Measurements from ENCODE around the gene ZNF266. TPM values are rescaled to one million over a fixed set of nuclear protein-coding genes. Genes with fewer than 3 reads are reported as not detected.
A peak's percentile ranks its signal among the peaks of the same experiment; 100 is the strongest.

ZNF266 gene
- total RNA-seq, result 10 to 100 TPM; 12.6 to 49.1 (median 35.4) TPM

DNA sequence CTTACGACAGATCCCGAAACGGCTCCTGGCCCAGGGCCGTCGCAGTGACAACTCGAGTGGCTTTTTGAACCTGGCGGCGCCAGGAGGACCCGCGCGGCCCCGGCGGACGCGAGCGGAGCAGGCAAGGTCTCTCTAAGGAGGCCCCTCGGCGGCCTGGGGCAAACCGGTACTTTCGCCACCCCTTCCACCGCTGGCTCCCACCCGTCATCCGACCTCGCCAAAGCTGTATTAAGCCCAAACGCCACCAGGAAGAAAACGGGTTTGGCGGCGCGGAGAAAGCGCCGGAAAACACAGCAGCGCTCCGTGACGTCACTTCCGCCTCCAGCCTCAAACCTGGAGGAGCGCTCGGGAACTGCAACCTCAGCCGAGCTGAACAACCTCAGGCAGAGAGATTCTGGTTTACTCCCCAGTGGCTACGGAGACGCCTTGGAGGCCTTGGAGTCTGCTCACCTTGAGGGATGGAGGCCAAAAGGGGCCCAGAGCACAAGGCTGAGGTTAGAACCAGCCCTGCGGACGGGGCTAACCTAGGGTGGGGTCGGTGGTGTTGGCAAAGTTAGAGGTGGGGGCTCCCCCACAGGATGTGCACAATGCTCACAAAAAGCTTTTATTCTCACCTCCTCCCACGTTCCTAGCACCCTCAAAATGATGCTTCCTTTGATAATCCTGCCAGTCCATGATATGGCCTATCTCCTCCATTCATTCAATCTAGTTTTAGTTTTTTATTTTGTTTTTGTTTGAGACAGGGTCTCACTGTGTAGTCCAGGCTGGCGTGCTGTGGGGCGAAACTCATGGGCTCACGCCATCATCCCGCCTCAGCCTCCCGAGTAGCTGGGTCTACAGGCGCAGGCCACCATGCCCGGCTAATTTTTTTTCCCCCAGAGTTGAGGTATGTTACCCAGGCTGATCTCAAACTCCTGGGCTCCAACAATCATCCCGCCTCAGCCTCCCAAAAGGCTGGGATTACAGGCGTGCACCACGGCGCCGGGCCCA is at the start of gene ZNF266:
Gene ZNF266 (minus strand): TSS at position 295 of the 990 bp plus-strand sequence. CDS start 15,484 bp downstream, outside the sequence.
- peak; percentile 84 to 85 for DNase-seq
- H3K27me3 ChIP-seq, result no peaks in the 10 kb centered on the region
- H3K4me1 ChIP-seq, result no peaks in the 10 kb centered on the region
- H3K4me3 ChIP-seq, result peak within 1 kb of the TSS; percentile 75 to 82
- H3K27ac ChIP-seq, result peak within 1 kb of the TSS; percentile 80 to 90
- H3K9me3 ChIP-seq, result no peaks in the 10 kb centered on the region
- intact Hi-C loops (cut with DNase I; ENCODE audit: low total_unique reads), result no loop called here
- TF ChIP-seq, protein P1, sequence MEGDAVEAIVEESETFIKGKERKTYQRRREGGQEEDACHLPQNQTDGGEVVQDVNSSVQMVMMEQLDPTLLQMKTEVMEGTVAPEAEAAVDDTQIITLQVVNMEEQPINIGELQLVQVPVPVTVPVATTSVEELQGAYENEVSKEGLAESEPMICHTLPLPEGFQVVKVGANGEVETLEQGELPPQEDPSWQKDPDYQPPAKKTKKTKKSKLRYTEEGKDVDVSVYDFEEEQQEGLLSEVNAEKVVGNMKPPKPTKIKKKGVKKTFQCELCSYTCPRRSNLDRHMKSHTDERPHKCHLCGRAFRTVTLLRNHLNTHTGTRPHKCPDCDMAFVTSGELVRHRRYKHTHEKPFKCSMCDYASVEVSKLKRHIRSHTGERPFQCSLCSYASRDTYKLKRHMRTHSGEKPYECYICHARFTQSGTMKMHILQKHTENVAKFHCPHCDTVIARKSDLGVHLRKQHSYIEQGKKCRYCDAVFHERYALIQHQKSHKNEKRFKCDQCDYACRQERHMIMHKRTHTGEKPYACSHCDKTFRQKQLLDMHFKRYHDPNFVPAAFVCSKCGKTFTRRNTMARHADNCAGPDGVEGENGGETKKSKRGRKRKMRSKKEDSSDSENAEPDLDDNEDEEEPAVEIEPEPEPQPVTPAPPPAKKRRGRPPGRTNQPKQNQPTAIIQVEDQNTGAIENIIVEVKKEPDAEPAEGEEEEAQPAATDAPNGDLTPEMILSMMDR (IDR thresholded peaks at IDR 0.05), result peak; percentile 65 to 82 (median 78)
- TF ChIP-seq POLR2A (IDR thresholded peaks at IDR 0.05), result peak in 1 of 2 donors; percentile 29
- H3K36me3 ChIP-seq, result no peaks in the 10 kb centered on the region

DNA sequence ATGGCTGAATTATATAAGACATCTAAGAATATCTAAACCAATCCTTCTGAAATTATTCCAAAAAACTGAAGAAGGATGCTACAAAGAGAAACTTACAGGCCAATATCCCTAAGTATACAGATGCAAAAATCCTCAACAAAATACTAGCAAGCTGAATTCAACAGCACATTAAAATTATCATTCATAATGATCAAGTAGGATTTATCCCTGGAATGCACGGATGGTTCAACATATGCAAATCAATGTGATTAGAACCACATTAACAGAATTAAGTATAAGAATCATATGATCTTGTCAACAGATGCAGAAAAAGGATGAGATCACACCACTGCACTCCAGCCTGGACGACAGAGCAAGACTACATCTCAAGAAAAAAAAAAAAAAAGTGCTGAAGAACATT is 49.8 kb upstream of the ZNF266 start:
- H3K9me3 ChIP-seq, result peaks cover 0 to 14% of the 10 kb centered on the region in 2 donors

GRCh38 chr19:9474975-9475374 is 39.6 kb upstream of the ZNF266 start:
- H3K27ac ChIP-seq, result no peak overlapping the region
- no peaks in the 10 kb centered on the region for H3K9me3 ChIP-seq
- no peak for DNase-seq
- TF ChIP-seq, protein P1 (IDR thresholded peaks at IDR 0.05), result no peak
- TF ChIP-seq POLR2A (IDR thresholded peaks at IDR 0.05), result no peak
- H3K36me3 ChIP-seq, result no peaks in the 10 kb centered on the region
- H3K4me1 ChIP-seq, result no peaks in the 10 kb centered on the region
- intact Hi-C loops (cut with DNase I; ENCODE audit: low total_unique reads), result no loop called here
- H3K27me3 ChIP-seq, result no peaks in the 10 kb centered on the region
- H3K4me3 ChIP-seq, result no peak overlapping the region

More for the DNA sequence above, 49.8 kb upstream of the ZNF266 start:
- DNase-seq, result no peak
- intact Hi-C loops (cut with DNase I; ENCODE audit: low total_unique reads), result no loop called here
- Histone ChIP-seq H3K27me3 (no peaks in the 10 kb centered on the region), H3K4me1 (no peaks in the 10 kb centered on the region), H3K27ac (no peak overlapping the region), H3K4me3 (no peak overlapping the region), H3K36me3 (no peaks in the 10 kb centered on the region)
- TF ChIP-seq POLR2A (IDR thresholded peaks at IDR 0.05), result no peak
- TF ChIP-seq, protein P1 (IDR thresholded peaks at IDR 0.05), result no peak

DNA sequence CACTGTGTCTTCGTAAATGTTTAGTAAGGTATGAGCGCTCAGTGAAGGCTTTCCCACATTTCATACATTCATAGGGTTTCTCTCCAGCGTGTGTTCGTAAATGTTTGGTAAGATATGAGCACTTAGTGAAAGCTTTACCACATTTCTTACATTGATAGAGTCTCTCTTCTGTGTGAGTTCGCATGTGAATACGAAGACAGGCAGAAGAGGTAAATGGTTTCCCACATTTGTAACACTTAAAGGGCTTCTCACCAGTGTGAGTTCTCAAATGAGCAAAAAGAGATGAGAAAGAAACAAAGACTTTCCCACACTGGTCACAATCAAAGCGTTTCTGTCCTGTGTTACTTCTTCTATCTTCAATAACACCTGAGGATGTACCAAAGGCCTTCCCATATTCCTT is 31.8 kb upstream of the ZNF266 start:
- DNase-seq, result no peak
- Histone ChIP-seq H3K4me1 (no peaks in the 10 kb centered on the region), H3K4me3 (no peak overlapping the region), H3K36me3 (no peaks in the 10 kb centered on the region), H3K9me3 (peaks cover 0 to 3% of the 10 kb centered on the region in 2 donors), H3K27me3 (no peaks in the 10 kb centered on the region), H3K27ac (no peak overlapping the region)
- no peak for TF ChIP-seq POLR2A (IDR thresholded peaks at IDR 0.05)
- TF ChIP-seq, protein P1 (IDR thresholded peaks at IDR 0.05), result no peak
- intact Hi-C loops (cut with DNase I; ENCODE audit: low total_unique reads), result no loop called here

DNA sequence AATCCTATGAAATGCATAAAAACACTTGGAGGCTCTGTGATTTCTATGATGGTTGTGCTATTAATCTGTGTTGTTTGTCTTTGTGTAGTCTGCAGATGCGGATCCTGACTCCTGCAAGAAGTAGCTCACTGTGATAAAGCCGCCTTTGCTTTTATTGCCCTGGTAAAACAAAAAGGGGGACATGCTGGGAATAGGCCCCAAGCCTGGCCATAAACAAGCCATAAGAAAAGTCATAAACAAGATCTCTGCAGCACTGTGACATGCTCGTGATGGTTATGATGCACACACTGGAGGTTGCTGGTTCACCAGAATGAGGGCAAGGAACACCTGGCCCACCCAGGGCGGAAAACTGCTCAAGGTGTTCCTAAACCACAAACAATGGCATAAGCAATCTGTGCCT is 26.6 kb upstream of the ZNF266 start:
- TF ChIP-seq POLR2A (IDR thresholded peaks at IDR 0.05), result no peak
- TF ChIP-seq, protein P1 (IDR thresholded peaks at IDR 0.05), result no peak
- Histone ChIP-seq H3K4me1 (no peaks in the 10 kb centered on the region), H3K36me3 (no peaks in the 10 kb centered on the region), H3K27ac (no peak overlapping the region), H3K4me3 (no peak overlapping the region), H3K27me3 (no peaks in the 10 kb centered on the region), H3K9me3 (peaks cover 0 to under 1% of the 10 kb centered on the region in 2 donors)
- DNase-seq, result no peak
- intact Hi-C loops (cut with DNase I; ENCODE audit: low total_unique reads), result no loop called here
